Ovary (tissue), 3 donors: ENCODE data around the gene SAMD5.

Experiments
- CTCF ChIP-seq, 3 donors: fragments of 450-650 bp in 2 of 3; fragments of 200-600 bp in 1 of 3; IDR thresholded peaks; one replicate each; pipeline versions ENCODE4 v1.5.1 to v1.8.0; 2016 to 2022; ENCODE audit warnings: antibody characterized with exemption in 3 of 3, mild to moderate bottlenecking in 1 of 3
- EP300 ChIP-seq: sonication (generic); formaldehyde crosslinking; IDR thresholded peaks from one replicate; pipeline ENCODE4 v1.6.1; 2017; ENCODE audit warnings: antibody characterized with exemption
- POLR2A ChIP-seq: fragments of 450-650 bp; IDR thresholded peaks from one replicate; pipeline ENCODE4 v1.6.1; 2017; ENCODE audit warnings: antibody characterized with exemption, mild to moderate bottlenecking, moderate library complexity
- donor health status: DM: no; HTN: no; CAD: no.

GRCh38 chr6:147468634-147469033 lies 39.9 kb upstream of the SAMD5 start:
- no peak for TF ChIP-seq CTCF (IDR thresholded peaks at IDR 0.05)
- TF ChIP-seq EP300: no peak
- no peak for TF ChIP-seq POLR2A
